GM19397 (cell line): ENCODE results near the gene TRIM25.

Experiments used
- ATAC-seq: cut with Tn5 transposase; IDR thresholded peaks from one replicate; pipeline ENCODE4 v1.9.1; 2021; ENCODE audit warnings: mild to moderate bottlenecking, moderate library complexity; ENCODE audit not compliant: unreplicated experiment

TRIM25 gene

DNA sequence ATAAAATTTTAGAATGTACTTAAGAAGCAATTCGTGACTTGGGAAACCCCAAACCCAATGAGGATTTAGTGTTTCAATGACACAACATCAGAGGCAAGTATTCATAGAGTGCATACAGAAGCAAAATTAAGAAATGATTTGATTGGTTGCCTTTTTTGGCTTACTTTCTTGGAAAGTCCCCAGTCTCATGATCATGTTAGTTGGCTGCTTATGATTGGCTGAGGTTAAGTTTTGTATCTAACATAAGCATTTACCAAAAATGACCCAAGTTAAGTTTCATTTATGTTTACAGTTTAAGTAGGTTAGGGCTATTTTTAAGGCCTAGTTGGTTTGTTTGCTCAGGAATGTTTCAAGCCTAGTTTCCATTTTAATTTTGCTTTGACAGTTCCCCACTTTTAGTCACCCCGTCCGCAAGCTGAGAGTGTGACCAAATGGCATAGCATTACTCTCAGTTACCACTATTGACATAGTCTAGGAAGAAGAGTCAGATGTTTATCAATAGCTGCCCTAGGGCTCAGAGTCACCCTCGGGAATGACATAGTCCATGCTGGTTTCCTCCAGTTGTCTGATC, 43.7 kb downstream of the TRIM25 start:
- ATAC-seq, result no peak

DNA sequence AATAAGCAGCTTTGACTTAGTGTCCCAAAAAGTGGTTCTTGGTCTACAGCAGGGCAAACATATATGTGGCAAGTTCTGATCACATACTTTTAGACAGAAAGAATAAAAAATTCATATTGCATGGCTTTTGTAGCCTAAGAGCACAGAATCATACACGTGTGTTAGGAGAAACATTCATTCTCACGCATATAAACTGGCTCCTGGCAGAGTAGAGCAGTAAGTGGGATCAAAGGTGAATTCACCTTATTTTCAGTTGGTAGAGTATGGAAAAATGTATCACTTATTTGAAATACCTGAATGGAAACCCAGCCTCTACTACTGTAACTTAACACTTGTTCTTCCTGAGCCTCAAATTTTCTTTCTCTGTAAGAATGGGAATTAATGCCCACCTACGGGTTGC, 45.1 kb downstream of the TRIM25 start:
- no peak for ATAC-seq

DNA sequence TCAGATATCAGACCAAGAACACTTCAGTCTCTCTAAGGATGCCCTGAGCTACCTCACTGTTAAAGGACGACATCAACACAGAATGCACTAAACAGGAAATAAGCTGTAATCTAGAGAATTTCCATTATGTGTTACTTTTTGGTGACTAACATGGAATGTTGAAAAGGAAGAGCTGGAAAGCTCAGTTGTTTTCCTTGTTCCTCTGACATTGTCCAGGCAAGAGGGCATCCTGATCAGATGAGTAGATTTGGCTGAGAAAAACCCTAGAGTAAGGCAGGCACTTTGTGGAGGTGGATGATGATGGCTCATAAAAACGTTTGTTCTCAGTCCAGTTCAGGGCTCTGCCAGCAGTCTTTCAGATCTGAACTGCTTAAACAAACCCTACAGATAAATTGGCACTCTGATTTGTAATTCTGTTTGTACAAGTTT, 45.9 kb downstream of the TRIM25 start:
- ATAC-seq, result no peak

DNA sequence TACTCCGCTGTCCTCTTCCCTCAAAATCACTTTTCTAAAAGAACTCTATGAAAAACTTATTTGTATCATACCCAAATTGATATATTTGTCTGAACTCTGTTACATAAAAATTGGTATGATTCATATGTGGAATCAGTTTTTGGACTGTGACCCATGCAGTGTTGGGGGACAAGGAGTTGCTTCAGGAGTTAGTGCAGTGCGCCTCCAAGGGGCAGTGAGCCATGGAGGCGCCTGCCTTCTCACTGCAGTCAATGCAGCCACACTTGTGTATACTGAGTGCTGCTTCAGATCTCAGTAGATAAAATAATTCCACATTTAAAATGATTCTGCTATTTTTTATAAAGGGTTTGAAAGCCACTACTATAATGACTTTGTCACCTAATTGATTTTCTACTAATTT, 47.4 kb downstream of the TRIM25 start:
- ATAC-seq, result no peak

DNA sequence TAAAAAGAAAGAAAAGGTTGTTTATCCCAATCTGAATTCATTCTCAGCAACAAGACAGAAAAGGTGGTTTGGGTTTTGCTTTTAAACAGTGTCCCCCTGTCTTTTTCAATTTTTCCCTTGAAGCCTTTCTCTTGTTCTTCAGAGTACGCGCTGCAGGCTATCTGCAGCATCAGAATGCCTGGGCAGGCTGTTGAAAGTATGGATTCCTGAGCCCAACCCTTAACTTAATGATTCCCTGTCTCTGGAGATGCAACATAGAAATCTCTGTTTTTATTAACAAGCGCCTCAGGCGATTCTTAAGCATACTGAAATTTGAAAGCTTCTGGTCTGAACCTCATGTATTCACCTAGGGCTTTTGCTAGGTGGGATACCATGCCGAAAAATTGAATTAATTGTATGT, 47.8 kb downstream of the TRIM25 start:
- ATAC-seq, result no peak

DNA sequence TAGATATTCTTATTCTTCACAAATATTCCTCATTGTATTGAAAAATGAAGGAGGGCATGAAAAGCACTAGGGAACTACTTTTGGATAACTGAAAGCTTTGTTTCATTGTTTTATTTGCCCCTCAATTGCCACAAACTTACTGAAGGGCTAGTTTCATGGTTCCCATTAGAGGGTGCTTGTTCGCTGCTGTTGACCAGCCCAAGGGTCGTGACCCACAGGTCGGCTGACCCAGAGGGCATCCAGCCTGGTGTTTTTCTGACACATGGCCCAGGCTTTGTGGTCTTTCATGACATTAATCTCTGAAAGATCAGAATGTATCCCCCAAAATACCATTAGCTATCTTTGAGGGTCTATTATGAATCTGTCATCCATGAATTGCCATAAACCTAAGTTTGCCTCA, 49.9 kb downstream of the TRIM25 start:
- ATAC-seq, result no peak

DNA sequence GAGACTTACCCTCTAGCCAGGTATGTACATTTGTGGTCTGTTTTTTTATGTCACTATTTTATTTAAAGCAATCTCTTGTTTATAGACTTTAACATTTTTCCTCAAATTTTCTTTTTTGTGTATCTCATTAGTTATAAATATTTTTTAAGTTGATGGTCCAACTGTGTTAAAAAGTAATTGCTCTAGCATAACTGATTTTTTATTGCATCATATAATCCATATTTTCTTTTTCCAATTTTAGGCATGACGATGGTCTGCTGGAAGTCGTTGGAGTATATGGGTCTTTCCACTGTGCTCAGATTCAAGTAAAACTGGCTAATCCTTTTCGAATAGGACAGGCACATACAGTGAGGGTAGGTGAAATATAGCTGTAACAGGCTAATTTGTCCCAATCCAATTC, 52.0 kb downstream of the TRIM25 start:
- no peak for ATAC-seq

DNA sequence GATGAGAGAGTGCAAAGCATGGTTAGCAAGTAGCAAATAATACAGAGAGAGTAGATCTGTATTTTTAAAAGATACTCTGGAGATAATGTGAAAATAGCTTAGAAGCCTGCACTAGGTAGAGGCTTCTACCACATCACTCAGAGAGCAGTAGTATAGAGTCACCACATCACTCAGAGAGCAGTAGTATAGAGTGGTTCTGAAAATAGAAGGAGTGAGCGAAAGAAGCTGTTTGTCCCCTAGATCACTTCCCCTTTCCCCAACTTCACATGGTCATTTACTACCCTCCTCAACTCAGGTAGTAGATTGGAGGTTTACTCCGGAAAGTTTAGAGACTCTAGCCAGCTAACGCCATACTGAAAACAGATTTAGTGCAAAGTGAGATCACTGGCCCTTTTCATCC, 62.8 kb downstream of the TRIM25 start:
- no peak for ATAC-seq

DNA sequence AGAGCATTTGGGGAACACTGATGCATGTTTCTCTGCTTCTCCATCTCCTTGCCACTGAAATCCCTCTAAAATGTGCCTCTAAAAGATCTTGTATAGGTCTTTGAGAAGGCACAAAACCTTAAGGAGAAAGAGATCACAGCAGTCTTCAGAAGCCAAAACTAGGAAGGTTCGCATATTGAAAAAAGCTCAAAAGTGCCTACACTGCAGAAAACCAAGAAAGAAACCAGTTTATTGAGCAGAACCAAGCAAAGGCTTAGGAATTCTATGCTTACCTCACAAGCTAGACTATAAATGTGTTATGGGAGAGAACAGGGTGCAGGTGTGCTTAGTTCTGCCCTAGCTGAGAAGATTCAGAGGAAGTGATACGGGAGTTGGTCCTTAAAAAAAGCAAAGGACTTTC, 63.3 kb downstream of the TRIM25 start:
- ATAC-seq, result no peak

DNA sequence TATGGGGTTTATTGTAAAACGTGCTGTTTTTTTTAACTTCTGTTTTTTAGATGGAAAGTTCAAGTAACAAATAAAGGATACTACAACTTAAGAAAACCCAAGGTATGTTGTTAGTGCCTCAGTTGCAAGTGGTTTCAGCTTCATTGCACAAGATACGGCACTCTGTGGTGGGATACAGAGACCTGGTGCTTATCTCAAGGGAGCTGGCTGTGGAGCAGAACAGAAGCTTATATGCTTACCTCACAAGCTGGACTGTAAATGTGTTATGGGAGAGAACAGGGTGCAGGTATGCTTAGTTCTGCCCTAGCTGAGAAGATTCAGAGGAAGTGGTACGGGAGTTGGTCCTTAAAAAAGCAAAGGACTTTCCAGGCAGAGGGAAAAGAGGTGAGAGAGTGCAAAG, 64.7 kb downstream of the TRIM25 start:
- no peak for ATAC-seq

DNA sequence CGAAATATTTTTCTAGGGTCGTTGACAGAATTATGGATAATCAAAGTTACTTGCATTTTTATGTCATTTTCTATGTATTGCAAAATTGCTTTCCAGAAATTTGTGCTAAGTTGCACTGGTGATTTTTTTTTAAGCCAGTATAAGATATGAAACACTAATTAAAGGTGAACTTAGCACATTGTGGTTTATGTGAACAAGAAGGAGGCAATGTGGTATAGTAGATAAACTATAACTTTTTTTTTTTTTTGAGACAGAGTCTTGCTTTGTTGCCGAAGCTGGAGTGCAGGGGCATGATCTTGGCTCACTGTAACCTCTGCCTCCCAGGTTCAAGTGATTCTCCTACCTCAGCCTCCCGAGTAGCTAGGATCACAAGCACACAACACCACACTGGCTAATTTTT, 66.7 kb downstream of the TRIM25 start:
- ATAC-seq, result no peak

DNA sequence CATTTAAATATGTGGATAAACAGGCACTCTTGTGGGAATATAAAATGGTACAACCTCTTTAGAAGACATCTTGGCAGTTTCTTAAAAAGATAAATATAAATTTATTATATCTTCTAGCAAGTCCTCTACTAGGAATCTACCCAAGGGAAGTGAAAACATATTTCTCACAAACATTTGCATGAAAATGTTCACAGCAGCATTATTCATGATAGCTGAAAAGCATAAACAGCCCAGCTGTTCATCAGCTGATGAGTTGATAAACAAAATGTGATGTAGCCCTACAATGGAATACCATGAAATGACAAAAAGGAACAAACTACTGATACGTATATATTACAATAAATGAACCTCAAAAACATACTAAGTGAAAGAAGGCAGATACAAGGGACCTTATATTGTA, 67.9 kb downstream of the TRIM25 start:
- ATAC-seq, result no peak

DNA sequence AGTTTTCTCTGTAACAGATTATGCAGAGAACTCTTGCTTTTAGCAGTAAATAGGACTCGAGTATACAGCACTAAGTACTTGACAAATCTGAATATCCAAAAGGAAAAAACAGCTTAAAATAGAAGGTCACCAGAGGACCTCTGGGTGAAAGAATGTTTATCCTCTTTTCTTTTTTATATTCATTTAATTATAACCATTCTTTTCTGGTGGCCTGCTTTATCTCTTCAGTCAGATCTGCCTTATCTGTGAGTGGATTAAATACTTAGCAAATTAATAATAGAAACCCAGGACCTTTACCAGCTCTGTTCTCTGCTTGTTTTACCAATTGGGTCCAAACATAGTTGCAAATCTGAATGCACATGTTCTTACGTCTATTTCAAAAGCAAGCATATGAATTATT, 71.3 kb downstream of the TRIM25 start:
- ATAC-seq, result no peak

DNA sequence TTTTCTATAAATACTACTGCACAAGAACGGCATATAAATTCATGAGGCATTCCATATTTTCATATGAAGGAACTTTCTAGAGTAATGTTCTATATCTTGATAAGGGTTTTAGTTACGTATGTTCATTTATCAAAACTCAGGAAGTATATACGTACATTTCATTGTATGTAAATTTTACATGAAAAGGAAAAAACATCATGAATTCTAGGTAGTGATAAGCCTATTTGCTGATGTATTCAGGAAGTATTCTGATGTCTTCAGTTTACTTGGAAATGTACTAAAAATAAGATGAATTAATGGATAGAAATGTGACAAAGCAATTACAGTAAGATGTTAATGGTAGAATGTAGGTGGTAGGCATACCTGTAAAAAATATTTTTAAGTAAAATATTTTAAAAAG, 75.2 kb downstream of the TRIM25 start:
- no peak for ATAC-seq
